ENCODE measurements around the gene SASH1. TPM values are rescaled to one million over a fixed set of nuclear protein-coding genes. Genes with fewer than 3 reads are reported as not detected.

The SASH1 gene
- total RNA-seq, 1 experiment from 2014 or later: 33.2 TPM

GRCh38 chr6:148455225-148455624 lies 112.6 kb downstream of the SASH1 start:
- Mint-ChIP-seq H3K9me3 (no peaks in the 10 kb centered on the region), H3K36me3 (ENCODE audit: insufficient read depth in 1 of 3, low read depth in 3 of 3) (peaks cover 0 to 8% (median 2%) of the 10 kb centered on the region in 3 experiments; a peak in 4 of 7 replicates), H3K27me3 (ENCODE audit: low read depth) (no peaks in the 10 kb centered on the region), H3K4me1 (peaks cover 3 to 8% of the 10 kb centered on the region in 2 experiments), H3K4me3 (no peak overlapping the region), H3K27ac (peak overlapping the region in 2 of 3 experiments; percentile 26 to 80; a peak in 5 of 7 replicates)
- Histone ChIP-seq H2BK15ac (ENCODE audit: low read depth, low read length) (no peak overlapping the region), H3K4me2 (ENCODE audit: insufficient read depth, insufficient read length, low read length) (no peak overlapping the region), H3K14ac (ENCODE audit: insufficient read depth, low read length) (no peak overlapping the region), H3K9me3 (ENCODE audit: control insufficient read depth, low read depth, low read length) (no peaks in the 10 kb centered on the region), H2AK5ac (ENCODE audit: insufficient read length, low read length) (no peak overlapping the region), H4K5ac (ENCODE audit: insufficient read length, low read depth, low read length) (no peak overlapping the region), H3K27ac (ENCODE audit: insufficient read length, low read depth, low read length) (no peak overlapping the region), H3K79me1 (ENCODE audit: insufficient read depth, low read depth, low read length, poor library complexity, severe bottlenecking) (no peaks in the 10 kb centered on the region), H3K9ac (ENCODE audit: extremely low read depth, insufficient read length, low read length) (no peak overlapping the region), H4K91ac (ENCODE audit: insufficient read length, low read depth, low read length) (no peak overlapping the region), H3K56ac (ENCODE audit: insufficient read length, low read depth, low read length) (no peak overlapping the region), H2BK20ac (ENCODE audit: low read depth, low read length, poor library complexity, severe bottlenecking) (no peak overlapping the region), H3T11ph (ENCODE audit: low read length) (no peak overlapping the region), H2BK120ac (ENCODE audit: low read depth, low read length, poor library complexity, severe bottlenecking) (no peak overlapping the region), H3K27me3 (ENCODE audit: insufficient read depth, low read length) (no peaks in the 10 kb centered on the region), H3K4ac (ENCODE audit: low read depth, low read length) (no peak overlapping the region), H3K23ac (ENCODE audit: insufficient read length, low read depth, low read length) (no peak overlapping the region), H3K18ac (ENCODE audit: insufficient read length, low read depth, low read length) (no peak overlapping the region), H4K20me1 (ENCODE audit: control insufficient read depth, insufficient read depth, insufficient read length) (no peaks in the 10 kb centered on the region), H3K79me2 (ENCODE audit: insufficient read depth, low read length) (no peaks in the 10 kb centered on the region), H2AFZ (ENCODE audit: low read length) (no peak overlapping the region), H2BK5ac (ENCODE audit: insufficient read length, low read length) (no peak overlapping the region), H3K4me1 (ENCODE audit: insufficient read depth, low read length) (no peaks in the 10 kb centered on the region), H3K23me2 (ENCODE audit: insufficient read length, low read depth, low read length, poor library complexity, severe bottlenecking) (no peaks in the 10 kb centered on the region), H2BK12ac (ENCODE audit: insufficient read length, low read depth, low read length) (no peak overlapping the region), H4K8ac (replicated peaks; ENCODE audit: insufficient read length, low read depth, low read length) (no peak overlapping the region)
- no peak for TF ChIP-seq CTCF (conservative IDR thresholded peaks at IDR 0.05)
- no peak for DNase-seq
- no CpG with 5 or more reads among the region's 10 CpGs for WGBS (ENCODE audit: extremely low coverage, insufficient read length, low lambda C conversion rate)
